ENCODE data around the gene DNAJC3.
"Not testable (repeated sequence)": the region's sequence is repeated elsewhere in the genome, so short reads cannot be mapped to it uniquely, and the experiment has no call there.

DNAJC3 gene

DNA sequence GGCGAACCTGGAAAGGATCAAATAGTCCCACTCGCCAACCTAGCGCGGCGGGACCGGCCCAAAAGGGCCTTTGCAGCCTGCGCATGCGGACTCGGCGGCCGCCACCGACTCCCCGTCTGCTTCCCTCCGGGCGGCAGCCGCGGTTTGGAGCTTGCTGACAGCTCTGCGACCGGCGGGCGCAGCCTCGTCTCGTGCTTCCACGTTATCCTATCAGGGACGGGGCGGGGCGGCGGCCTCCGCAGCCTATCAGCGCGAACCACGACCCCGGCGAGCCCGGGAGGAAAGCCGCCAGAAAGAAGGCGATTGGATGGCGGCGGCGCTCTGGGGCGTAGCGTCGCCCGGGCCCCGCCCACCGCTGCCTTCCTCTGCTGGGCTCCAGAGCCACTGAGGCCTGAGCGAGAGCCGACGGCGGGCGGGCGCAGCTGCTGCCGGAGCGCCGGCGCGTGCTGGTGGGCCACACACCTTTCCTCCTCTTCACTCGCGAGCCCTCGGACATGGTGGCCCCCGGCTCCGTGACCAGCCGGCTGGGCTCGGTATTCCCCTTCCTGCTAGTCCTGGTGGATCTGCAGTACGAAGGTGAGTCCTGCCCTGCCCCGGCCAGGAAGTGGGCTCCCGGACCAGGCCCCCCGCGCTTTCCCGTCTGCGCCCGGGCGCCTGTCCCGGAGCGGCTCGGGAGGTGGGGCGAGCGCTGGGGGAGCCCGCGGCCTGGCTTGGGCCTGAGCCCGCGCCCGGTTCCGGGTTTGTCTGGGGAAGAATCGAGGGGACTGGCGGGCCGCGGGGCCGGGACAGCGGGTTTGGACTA is at the start of gene DNAJC3:
DNAJC3 (plus strand) TSS at position 378 of the 802 bp plus-strand sequence; CDS start at position 495, 117 bp downstream.
- DNase-seq = peak; percentile 98

GRCh38 chr13:95627590-95627989 is 49.3 kb upstream of the DNAJC3 start:
- DNase-seq = no peak

GRCh38 chr13:95628488-95628887 is 48.5 kb upstream of the DNAJC3 start:
- DNase-seq = no peak

DNA sequence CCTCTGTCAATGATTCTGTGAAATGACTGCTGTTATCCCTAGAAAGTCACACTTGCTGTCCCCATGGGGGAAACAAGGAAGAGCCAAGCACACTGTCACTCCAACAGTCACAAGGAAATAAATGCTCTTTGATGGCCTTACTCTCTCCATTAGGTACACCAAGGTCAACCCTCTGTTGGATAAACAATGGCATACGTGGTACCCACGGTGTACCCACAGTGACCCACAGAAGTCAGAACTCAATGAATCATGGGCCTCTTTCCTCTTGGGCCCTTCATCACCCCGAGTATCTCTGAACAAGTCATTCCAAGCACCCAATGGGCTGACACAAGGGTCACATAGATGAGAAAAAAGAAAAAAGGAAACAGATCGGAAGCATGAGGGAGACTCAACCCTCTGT is 47.9 kb upstream of the DNAJC3 start:
- DNase-seq = no peak

DNA sequence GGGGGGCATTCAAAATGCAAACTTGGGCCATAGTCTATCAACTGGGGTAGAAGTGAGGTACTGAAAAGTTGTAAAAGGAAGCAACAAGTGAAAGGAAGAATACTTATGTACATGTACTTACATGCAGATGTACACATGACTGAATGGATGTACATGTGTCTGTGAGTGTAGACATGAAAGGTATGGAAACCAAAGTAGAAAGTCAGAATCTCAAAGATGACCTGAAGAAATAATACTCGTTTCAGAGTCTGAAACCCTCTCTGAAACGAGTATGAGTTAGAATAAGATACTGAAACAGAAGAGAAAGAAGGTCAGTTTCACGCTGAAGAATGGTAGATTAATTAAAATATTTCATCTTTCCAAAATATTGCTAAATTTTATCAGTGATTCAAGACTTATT is 46.3 kb upstream of the DNAJC3 start:
- no peak for DNase-seq

- DNase-seq = no peak
Measured at GRCh38 chr13:95636853-95637252, 40.1 kb upstream of the DNAJC3 start.

GRCh38 chr13:95641291-95642027 is 35.5 kb upstream of the DNAJC3 start:
- no peak for DNase-seq

- DNase-seq = peak; percentile 36
Measured at GRCh38 chr13:95642028-95642621, 34.8 kb upstream of the DNAJC3 start.

GRCh38 chr13:95642999-95643398 is 33.9 kb upstream of the DNAJC3 start:
- no peak for DNase-seq

DNA sequence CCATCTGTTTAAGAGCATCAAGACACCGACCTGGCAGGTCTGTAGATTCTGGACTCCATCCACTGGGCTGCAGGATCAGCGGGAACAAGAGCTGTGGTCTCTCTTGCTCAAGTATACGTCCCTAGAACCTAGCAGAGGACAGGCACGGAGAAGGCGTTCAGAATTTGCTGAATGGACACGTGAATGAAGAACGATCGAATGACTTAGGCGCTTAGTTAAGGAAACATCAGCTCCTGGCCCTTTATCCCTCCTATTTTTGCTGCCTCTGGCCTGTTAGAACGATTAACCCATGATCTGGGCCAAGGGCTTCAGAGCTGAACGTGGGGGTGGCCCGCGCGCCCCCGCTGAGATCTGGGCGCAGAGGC is 33.4 kb upstream of the DNAJC3 start:
- DNase-seq = peak; percentile 15

- DNase-seq = no peak
Measured at GRCh38 chr13:95643936-95644598, 32.9 kb upstream of the DNAJC3 start.

DNA sequence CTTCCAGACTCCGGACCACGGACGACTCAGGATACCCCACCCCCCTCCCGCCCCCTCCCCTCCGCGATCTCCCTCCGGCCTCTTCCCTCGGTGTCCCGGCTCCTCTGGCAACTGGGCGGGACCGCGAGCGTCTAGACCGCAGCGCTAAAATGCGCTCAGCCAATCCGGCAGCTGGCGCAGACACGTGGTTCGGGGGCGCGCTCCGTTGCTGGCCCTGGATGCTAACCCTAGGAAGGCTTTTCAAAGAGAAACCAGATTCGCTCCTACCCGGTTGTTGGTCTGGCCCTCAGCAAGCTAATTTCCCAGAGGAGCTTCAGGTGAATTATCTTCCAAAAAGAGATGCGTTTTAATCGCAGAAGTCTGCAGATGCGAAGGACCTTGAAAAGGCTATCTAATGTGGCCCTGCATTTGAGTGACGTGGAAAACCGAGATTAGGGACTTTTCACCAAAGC is 32.3 kb upstream of the DNAJC3 start, which contains the start of gene DZIP1:
DZIP1 (minus strand) TSS at position 106 of the 452 bp plus-strand sequence. CDS start 2,677 bp downstream, outside the sequence.
- peak; percentile 50 for DNase-seq

- DNase-seq = no peak
Measured at GRCh38 chr13:95647321-95647720, 29.6 kb upstream of the DNAJC3 start.

- peak; percentile 17 for DNase-seq
Measured at GRCh38 chr13:95650696-95651095, 26.2 kb upstream of the DNAJC3 start.

- no peak for DNase-seq
Measured at GRCh38 chr13:95652244-95652764, 24.6 kb upstream of the DNAJC3 start.

GRCh38 chr13:95652821-95653220 is 24.1 kb upstream of the DNAJC3 start:
- no peak for DNase-seq

- no peak for DNase-seq
Measured at GRCh38 chr13:95656386-95657015, 20.4 kb upstream of the DNAJC3 start.

GRCh38 chr13:95659500-95659899 is 17.4 kb upstream of the DNAJC3 start:
- DNase-seq = no peak

GRCh38 chr13:95660981-95661581 is 15.9 kb upstream of the DNAJC3 start:
- peak; percentile 88 for DNase-seq

- not testable (repeated sequence) for DNase-seq
Measured at GRCh38 chr13:95667235-95667634, 9.7 kb upstream of the DNAJC3 start.

DNA sequence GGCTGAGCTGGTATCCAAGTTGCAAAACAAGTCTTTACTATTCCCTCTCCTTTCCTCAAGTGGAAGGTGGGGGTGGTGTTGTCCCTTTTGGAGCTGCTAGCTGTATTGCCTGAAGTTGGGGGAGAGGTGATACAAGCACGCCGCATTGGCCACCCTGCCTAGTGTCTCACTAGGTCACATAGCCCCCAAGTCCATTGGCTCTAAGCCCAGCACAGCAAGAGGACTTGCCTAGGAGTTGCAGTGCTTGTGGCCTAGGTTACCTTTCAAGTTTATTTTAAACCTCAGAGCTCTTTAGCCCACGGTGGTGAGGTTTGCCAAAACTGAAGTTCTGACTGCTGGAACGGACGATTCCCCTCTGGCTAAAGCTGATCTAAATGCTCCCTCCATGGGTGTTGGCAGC is 5.3 kb upstream of the DNAJC3 start:
- DNase-seq = no peak
